DMS79 (cell line): Measurements from ENCODE around the gene ATP10A.
"Not testable (repeated sequence)": the region's sequence is repeated elsewhere in the genome, so short reads cannot be mapped to it uniquely, and the experiment has no call there.

ENCODE experiments used
- DNase-seq: peaks from one replicate; lab custom pipeline; 2025; lab: John Stamatoyannopoulos, UW

ATP10A gene

GRCh38 chr15:25770618-25771337 is 92.3 kb downstream of the ATP10A start:
- no peak for DNase-seq

GRCh38 chr15:25770031-25770430 is 93.1 kb downstream of the ATP10A start:
- no peak for DNase-seq

- DNase-seq: no peak
These were observed 94.9 kb downstream of the ATP10A start for GRCh38 chr15:25768271-25768670.

GRCh38 chr15:25767356-25768151 is 95.6 kb downstream of the ATP10A start:
- DNase-seq: no peak

- DNase-seq: no peak
These were observed 96.7 kb downstream of the ATP10A start for GRCh38 chr15:25766417-25766816.

- no peak for DNase-seq
These were observed 98.0 kb downstream of the ATP10A start for GRCh38 chr15:25764980-25765735.

GRCh38 chr15:25763954-25764353 is 99.2 kb downstream of the ATP10A start:
- DNase-seq: no peak

GRCh38 chr15:25763331-25763751 is 99.8 kb downstream of the ATP10A start:
- no peak for DNase-seq

- DNase-seq: no peak
These were observed 101.0 kb downstream of the ATP10A start for GRCh38 chr15:25761971-25762662.

GRCh38 chr15:25759421-25759820 is 103.7 kb downstream of the ATP10A start:
- no peak for DNase-seq

- DNase-seq: not testable (repeated sequence)
These were observed 104.5 kb downstream of the ATP10A start for GRCh38 chr15:25758612-25759011.

- no peak for DNase-seq
These were observed 119.4 kb downstream of the ATP10A start for GRCh38 chr15:25743548-25744275.

- no peak for DNase-seq
These were observed 120.2 kb downstream of the ATP10A start for GRCh38 chr15:25742776-25743547.

GRCh38 chr15:25742041-25742730 is 120.9 kb downstream of the ATP10A start:
- no peak for DNase-seq

- DNase-seq: no peak
These were observed 121.9 kb downstream of the ATP10A start for GRCh38 chr15:25741256-25741580.

GRCh38 chr15:25740383-25741255 is 122.5 kb downstream of the ATP10A start:
- DNase-seq: no peak

- DNase-seq: peak; percentile 13
These were observed 123.4 kb downstream of the ATP10A start for GRCh38 chr15:25739687-25740121.

- no peak for DNase-seq
These were observed 124.8 kb downstream of the ATP10A start for GRCh38 chr15:25738171-25738965.
